ENCODE data around the gene IFT122. TPM values are rescaled to one million over a fixed set of nuclear protein-coding genes. Genes with fewer than 3 reads are reported as not detected.

The IFT122 gene
- total RNA-seq, 4 donors from 2014 or later = 36.6 to 74.4 (median 43.3) TPM

DNA sequence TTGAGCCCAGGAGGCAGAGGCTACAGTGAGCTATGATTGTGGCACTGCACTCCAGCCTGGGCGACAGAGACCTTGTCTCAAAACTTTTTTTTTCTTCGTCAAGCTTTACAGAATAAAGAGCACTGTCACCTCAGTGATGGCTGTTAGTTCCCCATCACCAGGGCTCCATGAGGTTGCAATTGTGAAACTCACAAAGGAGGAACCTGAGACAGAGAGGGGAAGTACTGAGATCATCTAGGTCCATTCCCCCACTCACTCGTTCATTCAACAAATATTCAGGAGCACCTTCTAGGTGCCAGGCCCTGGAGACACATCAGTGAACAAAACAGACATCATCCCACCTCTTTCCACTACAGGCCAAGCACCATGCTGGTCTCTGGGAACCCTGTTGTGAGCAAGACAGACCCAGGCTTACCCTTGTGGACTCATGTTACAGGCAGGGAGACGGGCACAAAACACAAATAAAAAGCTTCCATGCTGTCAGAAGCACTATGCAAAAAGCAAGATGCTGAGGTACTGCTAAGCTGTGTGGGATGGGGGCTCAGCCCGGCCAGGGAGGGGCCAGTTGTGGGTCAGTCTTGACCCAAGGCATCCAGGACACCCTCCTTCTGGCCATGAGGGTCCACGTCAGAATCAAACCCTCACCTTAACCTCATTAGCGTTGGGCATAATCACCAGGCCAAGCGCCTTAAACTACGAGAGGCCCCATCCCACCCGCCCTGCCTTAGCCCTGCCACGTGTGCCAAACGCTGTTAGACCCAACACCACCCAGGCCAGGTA is 86.3 kb downstream of the IFT122 start:
- 80 to 81% methylated on average over 9 to 12 of the region's 12 CpGs for WGBS, 2 donors
- no peaks in the 10 kb centered on the region for H3K9me3 ChIP-seq
- H3K27me3 ChIP-seq = no peaks in the 10 kb centered on the region
- no peak for DNase-seq (ENCODE audit: low spot score in 2 of 2)
- no peak overlapping the region for H3K4me3 ChIP-seq
- no peaks in the 10 kb centered on the region for H3K36me3 ChIP-seq
- H3K27ac ChIP-seq = no peak overlapping the region
- TF ChIP-seq, protein P1, sequence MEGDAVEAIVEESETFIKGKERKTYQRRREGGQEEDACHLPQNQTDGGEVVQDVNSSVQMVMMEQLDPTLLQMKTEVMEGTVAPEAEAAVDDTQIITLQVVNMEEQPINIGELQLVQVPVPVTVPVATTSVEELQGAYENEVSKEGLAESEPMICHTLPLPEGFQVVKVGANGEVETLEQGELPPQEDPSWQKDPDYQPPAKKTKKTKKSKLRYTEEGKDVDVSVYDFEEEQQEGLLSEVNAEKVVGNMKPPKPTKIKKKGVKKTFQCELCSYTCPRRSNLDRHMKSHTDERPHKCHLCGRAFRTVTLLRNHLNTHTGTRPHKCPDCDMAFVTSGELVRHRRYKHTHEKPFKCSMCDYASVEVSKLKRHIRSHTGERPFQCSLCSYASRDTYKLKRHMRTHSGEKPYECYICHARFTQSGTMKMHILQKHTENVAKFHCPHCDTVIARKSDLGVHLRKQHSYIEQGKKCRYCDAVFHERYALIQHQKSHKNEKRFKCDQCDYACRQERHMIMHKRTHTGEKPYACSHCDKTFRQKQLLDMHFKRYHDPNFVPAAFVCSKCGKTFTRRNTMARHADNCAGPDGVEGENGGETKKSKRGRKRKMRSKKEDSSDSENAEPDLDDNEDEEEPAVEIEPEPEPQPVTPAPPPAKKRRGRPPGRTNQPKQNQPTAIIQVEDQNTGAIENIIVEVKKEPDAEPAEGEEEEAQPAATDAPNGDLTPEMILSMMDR (IDR thresholded peaks at IDR 0.05) = no peak
- TF ChIP-seq EP300 (IDR thresholded peaks at IDR 0.05) = no peak
- TF ChIP-seq POLR2A (IDR thresholded peaks at IDR 0.05) = no peak
- H3K4me1 ChIP-seq = peaks cover 0 to 13% (median 2%) of the 10 kb centered on the region in 4 donors

DNA sequence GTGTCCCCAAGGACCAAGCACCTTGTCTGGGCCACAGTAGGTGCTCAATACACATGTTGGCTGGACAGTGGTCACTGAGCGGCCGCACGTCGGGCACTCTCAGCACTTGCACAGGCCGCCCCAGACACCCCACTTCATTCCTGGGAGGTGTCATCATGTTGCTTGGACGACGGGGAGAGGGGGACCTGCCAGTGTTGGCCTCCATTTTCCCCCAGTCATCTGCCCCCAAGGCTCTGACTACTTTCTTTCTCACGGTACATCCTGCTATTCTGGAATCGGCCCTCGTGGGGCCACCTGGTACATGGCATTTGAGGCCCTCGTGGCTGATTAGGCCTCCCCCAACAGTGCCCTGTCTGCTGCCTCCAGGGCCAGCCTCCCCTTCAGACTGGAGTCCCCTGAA is 87.2 kb downstream of the IFT122 start:
- 83 to 87% methylated on average over 11 of the region's 11 CpGs for WGBS, 2 donors
- Histone ChIP-seq H3K9me3 (no peaks in the 10 kb centered on the region), H3K27me3 (no peaks in the 10 kb centered on the region), H3K36me3 (no peaks in the 10 kb centered on the region), H3K27ac (no peak overlapping the region), H3K4me1 (peaks cover 0 to 13% (median 2%) of the 10 kb centered on the region in 4 donors), H3K4me3 (no peak overlapping the region)
- no peak for DNase-seq (ENCODE audit: low spot score in 2 of 2)
- no peak for TF ChIP-seq EP300 (IDR thresholded peaks at IDR 0.05)
- TF ChIP-seq POLR2A (IDR thresholded peaks at IDR 0.05) = no peak
- TF ChIP-seq, protein P1 (IDR thresholded peaks at IDR 0.05) = no peak

DNA sequence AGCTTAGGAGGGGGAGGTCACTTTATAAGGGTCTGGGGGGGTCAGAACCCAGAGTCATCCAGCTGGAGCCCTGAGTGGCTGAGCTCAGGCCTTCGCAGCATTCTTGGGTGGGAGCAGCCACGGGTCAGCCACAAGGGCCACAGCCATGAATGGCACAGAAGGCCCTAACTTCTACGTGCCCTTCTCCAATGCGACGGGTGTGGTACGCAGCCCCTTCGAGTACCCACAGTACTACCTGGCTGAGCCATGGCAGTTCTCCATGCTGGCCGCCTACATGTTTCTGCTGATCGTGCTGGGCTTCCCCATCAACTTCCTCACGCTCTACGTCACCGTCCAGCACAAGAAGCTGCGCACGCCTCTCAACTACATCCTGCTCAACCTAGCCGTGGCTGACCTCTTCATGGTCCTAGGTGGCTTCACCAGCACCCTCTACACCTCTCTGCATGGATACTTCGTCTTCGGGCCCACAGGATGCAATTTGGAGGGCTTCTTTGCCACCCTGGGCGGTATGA is 88.6 kb downstream of the IFT122 start, which contains the start of gene RHO:
Gene RHO, plus strand, starts transcription at position 51 of the 512 bp plus-strand sequence. Its CDS starts 95 bp downstream, at position 146.
- Histone ChIP-seq H3K9me3 (no peaks in the 10 kb centered on the region), H3K27me3 (no peaks in the 10 kb centered on the region), H3K4me1 (peaks cover 0 to 13% (median 2%) of the 10 kb centered on the region in 4 donors), H3K27ac (no peak within 1 kb of the TSS), H3K36me3 (no peaks in the 10 kb centered on the region), H3K4me3 (no peak within 1 kb of the TSS)
- WGBS, 2 donors = 92 to 94% methylated on average over 17 to 18 of the region's 18 CpGs
- TF ChIP-seq, protein P1 (IDR thresholded peaks at IDR 0.05) = no peak
- TF ChIP-seq POLR2A (IDR thresholded peaks at IDR 0.05) (no peak), EP300 (IDR thresholded peaks at IDR 0.05) (no peak)
- no peak for DNase-seq (ENCODE audit: low spot score in 2 of 2)

DNA sequence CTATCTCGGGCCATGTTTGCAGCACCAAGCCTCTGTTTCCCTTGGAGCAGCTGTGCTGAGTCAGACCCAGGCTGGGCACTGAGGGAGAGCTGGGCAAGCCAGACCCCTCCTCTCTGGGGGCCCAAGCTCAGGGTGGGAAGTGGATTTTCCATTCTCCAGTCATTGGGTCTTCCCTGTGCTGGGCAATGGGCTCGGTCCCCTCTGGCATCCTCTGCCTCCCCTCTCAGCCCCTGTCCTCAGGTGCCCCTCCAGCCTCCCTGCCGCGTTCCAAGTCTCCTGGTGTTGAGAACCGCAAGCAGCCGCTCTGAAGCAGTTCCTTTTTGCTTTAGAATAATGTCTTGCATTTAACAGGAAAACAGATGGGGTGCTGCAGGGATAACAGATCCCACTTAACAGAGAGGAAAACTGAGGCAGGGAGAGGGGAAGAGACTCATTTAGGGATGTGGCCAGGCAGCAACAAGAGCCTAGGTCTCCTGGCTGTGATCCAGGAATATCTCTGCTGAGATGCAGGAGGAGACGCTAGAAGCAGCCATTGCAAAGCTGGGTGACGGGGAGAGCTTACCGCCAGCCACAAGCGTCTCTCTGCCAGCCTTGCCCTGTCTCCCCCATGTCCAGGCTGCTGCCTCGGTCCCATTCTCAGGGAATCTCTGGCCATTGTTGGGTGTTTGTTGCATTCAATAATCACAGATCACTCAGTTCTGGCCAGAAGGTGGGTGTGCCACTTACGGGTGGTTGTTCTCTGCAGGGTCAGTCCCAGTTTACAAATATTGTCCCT is 89.6 kb downstream of the IFT122 start:
- 71 to 73% methylated on average over 12 of the region's 12 CpGs for WGBS, 2 donors
- TF ChIP-seq EP300 (IDR thresholded peaks at IDR 0.05) (no peak), POLR2A (IDR thresholded peaks at IDR 0.05) (no peak)
- TF ChIP-seq, protein P1 (IDR thresholded peaks at IDR 0.05) = no peak
- no peak overlapping the region for H3K4me3 ChIP-seq

More for the DNA sequence above, 89.6 kb downstream of the IFT122 start:
- no peak for DNase-seq (ENCODE audit: low spot score in 2 of 2)
- Histone ChIP-seq H3K27me3 (no peaks in the 10 kb centered on the region), H3K27ac (no peak overlapping the region), H3K9me3 (no peaks in the 10 kb centered on the region), H3K36me3 (no peaks in the 10 kb centered on the region), H3K4me1 (peaks cover 0 to 13% (median 2%) of the 10 kb centered on the region in 4 donors)

All from tibial nerve (tissue), 4 donors.